ENCODE results near the gene NUDT8. TPM values are rescaled to one million over a fixed set of nuclear protein-coding genes. Genes with fewer than 3 reads are reported as not detected.

NUDT8 gene
- total and polyA plus RNA-seq, 9 of the 15 experiments (the other 6 are each of a cell fraction or from before 2014, with no cell fraction given): 0.23 to 27.8 (median 5.0) TPM

DNA sequence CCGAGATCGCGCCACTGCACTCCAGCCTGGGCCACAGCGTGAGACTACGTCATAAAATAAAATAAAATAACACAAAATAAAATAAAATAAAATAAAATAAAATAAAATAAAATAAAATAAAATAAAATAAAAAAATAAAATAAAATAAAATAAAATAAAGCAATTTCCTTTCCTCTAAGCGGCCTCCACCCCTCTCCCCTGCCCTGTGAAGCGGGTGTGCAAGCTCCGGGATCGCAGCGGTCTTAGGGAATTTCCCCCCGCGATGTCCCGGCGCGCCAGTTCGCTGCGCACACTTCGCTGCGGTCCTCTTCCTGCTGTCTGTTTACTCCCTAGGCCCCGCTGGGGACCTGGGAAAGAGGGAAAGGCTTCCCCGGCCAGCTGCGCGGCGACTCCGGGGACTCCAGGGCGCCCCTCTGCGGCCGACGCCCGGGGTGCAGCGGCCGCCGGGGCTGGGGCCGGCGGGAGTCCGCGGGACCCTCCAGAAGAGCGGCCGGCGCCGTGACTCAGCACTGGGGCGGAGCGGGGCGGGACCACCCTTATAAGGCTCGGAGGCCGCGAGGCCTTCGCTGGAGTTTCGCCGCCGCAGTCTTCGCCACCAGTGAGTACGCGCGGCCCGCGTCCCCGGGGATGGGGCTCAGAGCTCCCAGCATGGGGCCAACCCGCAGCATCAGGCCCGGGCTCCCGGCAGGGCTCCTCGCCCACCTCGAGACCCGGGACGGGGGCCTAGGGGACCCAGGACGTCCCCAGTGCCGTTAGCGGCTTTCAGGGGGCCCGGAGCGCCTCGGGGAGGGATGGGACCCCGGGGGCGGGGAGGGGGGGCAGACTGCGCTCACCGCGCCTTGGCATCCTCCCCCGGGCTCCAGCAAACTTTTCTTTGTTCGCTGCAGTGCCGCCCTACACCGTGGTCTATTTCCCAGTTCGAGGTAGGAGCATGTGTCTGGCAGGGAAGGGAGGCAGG, 46.2 kb downstream of the NUDT8 start, which contains the start of gene GSTP1 (continued):
- TF ChIP-seq PURB (CRISPR knock-in tag; IDR thresholded peaks at IDR 0.05; ENCODE audit: low read depth) (no peak), ASH1L (IDR thresholded peaks at IDR 0.05; ENCODE audit: borderline replicate concordance, low read depth, partially characterized antibody) (no peak), TBL1XR1 (IDR thresholded peaks at IDR 0.05; ENCODE audit: low read length in 2 of 2) (peak; percentile 23 to 26; a peak in 1 of 4 replicates), EP400 (IDR thresholded peaks at IDR 0.05) (peak; percentile 63), CBX2 (IDR thresholded peaks at IDR 0.05; ENCODE audit: insufficient read depth, low read length, poor library complexity, severe bottlenecking) (no peak), ZNF316 (IDR thresholded peaks at IDR 0.05) (peak; percentile 85), GTF2E2 (tag; IDR thresholded peaks at IDR 0.05) (peak; percentile 61; the same call in 1 of the 2 replicates), RNF2 (IDR thresholded peaks at IDR 0.05) (no peak), CHD1 (IDR thresholded peaks at IDR 0.05; ENCODE audit: low read length) (peak; percentile 39), ETV6 (IDR thresholded peaks at IDR 0.05; ENCODE audit: borderline replicate concordance in 1 of 2, low read depth in 2 of 2, low read length in 1 of 2) (no peak), ETV6 (CRISPR knock-in tag; IDR thresholded peaks at IDR 0.05; ENCODE audit: borderline replicate concordance) (no peak), KLF10 (CRISPR knock-in tag; IDR thresholded peaks at IDR 0.05) (no peak), RAD21 (CRISPR knock-in tag; conservative IDR thresholded peaks at IDR 0.05 in 1 of 2, IDR thresholded peaks at IDR 0.05 in 1 of 2) (peak; percentile 68 to 70), ZNF707 (CRISPR knock-in tag; conservative IDR thresholded peaks at IDR 0.05) (no peak), KDM4B (IDR thresholded peaks at IDR 0.05; ENCODE audit: borderline replicate concordance in 2 of 2, low read depth in 1 of 2) (no peak), MIER1 (IDR thresholded peaks at IDR 0.05; ENCODE audit: low read depth) (no peak), HDAC1 (IDR thresholded peaks at IDR 0.05) (0 out of 4 replicates have a peak, but pooled peaks of 1 of the 2 experiments have one; percentile 22), SRSF3 (IDR thresholded peaks at IDR 0.05; ENCODE audit: insufficient read depth, low read length) (no peak), TAL1 (IDR thresholded peaks at IDR 0.05) (no peak), ZFP36 (IDR thresholded peaks at IDR 0.05; ENCODE audit: low read depth, low read length, partially characterized antibody) (peak; percentile 50)
- TF ChIP-seq, protein P1, sequence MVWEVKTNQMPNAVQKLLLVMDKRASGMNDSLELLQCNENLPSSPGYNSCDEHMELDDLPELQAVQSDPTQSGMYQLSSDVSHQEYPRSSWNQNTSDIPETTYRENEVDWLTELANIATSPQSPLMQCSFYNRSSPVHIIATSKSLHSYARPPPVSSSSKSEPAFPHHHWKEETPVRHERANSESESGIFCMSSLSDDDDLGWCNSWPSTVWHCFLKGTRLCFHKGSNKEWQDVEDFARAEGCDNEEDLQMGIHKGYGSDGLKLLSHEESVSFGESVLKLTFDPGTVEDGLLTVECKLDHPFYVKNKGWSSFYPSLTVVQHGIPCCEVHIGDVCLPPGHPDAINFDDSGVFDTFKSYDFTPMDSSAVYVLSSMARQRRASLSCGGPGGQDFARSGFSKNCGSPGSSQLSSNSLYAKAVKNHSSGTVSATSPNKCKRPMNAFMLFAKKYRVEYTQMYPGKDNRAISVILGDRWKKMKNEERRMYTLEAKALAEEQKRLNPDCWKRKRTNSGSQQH (CRISPR knock-in tag; IDR thresholded peaks at IDR 0.05): no peak; the same call in 1 of the 2 replicates
- TF ChIP-seq, protein P2, sequence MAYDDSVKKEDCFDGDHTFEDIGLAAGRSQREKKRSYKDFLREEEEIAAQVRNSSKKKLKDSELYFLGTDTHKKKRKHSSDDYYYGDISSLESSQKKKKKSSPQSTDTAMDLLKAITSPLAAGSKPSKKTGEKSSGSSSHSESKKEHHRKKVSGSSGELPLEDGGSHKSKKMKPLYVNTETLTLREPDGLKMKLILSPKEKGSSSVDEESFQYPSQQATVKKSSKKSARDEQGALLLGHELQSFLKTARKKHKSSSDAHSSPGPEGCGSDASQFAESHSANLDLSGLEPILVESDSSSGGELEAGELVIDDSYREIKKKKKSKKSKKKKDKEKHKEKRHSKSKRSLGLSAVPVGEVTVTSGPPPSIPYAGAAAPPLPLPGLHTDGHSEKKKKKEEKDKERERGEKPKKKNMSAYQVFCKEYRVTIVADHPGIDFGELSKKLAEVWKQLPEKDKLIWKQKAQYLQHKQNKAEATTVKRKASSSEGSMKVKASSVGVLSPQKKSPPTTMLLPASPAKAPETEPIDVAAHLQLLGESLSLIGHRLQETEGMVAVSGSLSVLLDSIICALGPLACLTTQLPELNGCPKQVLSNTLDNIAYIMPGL (CRISPR knock-in tag; IDR thresholded peaks at IDR 0.05): peak; percentile 25; the same call in 1 of the 2 replicates
- TF ChIP-seq, protein P3, sequence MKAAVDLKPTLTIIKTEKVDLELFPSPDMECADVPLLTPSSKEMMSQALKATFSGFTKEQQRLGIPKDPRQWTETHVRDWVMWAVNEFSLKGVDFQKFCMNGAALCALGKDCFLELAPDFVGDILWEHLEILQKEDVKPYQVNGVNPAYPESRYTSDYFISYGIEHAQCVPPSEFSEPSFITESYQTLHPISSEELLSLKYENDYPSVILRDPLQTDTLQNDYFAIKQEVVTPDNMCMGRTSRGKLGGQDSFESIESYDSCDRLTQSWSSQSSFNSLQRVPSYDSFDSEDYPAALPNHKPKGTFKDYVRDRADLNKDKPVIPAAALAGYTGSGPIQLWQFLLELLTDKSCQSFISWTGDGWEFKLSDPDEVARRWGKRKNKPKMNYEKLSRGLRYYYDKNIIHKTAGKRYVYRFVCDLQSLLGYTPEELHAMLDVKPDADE (conservative IDR thresholded peaks at IDR 0.05; ENCODE audit: control insufficient read depth, low read depth, low read length): peak; percentile 73; the same call in 1 of the 2 replicates

All from K562 (cell line).